SHP77 treated with DMSO at 0.1 percent for 48 hours (cell line): ENCODE measurements around the gene PCDHGA1.

Source experiments
- DNase-seq: peaks from one replicate; lab custom pipeline; 2025; lab: John Stamatoyannopoulos, UW

PCDHGA1 gene

DNA sequence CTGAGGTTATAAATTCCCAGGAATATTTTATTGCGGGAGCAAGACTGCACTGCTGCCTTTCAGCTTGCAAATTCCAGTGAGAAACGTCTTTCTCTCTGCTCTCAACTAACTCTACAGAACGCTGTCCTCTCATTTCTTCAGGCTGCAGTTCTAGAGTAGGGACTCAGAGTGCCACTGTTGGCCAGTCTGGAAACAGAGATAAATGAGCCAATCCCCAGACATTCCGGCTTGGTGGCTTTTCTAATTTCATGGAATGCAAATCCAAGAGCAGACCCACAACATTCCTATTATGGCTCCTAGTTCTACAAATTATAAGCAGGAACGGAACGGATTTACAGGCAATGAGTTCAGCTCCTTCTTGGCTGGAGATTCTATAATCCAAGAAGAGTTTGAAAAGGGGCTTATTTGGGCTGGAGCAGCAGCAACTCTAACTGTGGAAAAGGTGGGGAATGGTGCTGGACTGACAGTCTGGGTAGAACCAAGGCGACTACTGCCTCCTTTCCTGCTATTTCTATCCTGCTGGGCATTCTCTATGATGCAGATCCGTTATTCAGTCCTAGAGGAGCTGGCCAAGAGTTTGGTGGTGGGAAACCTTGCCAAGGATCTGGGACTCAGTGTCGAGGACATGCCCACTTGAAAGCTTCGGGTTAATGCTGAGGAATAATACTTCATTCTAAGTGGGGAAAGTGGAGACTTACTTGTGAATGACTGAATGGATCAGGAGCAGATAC lies 109.3 kb downstream of the PCDHGA1 start:
- no peak for DNase-seq

DNA sequence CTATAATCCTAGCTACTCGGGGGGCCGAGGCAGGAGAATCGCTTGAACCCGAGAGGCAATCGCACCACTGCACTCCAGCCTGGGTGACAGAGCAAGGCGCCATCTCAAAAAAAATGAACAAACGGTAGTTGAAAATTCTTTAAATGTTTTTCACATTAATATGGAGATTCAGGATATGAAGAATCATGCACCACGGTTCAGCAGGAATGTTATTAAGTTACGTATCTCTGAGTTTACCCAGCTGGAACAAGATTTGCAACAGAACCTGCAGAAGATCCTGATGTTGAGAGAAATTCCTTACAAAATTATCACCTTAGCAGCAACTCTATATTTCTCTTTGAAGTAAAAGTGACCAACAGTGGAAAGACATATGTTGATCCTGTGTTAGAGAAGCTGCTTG lies 110.0 kb downstream of the PCDHGA1 start:
- no peak for DNase-seq

DNA sequence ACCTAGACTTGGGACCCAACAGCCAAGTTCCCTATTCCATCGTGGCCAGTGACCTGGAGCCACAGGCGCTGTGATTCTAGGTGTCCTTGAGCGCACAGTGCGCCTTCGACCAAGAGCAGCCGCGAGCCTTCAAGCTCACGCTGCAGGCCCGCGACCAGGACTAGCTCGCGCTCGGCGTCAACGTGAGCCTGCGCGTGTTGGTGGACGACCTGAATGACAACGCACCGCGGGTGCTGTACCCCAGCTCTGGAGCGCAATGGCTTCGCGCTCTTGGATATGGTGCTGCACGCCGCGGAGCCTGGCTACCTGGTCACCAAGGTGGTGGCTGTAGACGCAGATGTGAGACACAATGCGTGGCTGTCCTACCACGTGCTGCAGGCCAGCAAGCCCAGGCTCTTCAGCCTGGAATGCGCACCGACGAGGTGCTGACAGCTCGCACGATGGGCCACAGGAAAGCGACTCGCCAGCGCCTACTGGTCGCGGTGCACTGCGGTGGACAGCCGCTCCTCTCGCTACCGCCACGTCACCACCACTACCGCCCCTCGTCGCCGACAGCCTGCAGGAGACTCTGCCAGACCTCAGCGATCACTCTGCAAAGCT lies 111.4 kb downstream of the PCDHGA1 start:
- no peak for DNase-seq

DNA sequence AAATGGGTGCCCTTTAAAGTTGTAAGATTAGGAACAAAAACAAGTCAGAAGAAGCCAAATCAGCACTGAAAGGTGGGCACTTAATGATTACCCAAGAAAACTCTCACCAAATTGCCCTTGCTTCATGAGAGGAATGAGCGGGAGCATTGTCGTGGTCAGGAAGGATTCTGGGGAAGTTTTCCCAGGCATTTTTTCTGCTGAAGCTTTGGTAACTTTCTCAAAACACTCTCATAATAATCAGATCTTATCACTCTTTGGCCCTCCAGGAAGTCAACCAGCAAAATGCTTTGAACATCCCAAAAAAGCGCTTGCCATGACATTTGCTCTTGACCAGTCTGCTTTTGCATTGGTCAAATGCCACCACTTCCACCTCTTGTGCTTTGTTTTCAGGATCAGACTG lies 135.0 kb downstream of the PCDHGA1 start:
- no peak for DNase-seq

DNA sequence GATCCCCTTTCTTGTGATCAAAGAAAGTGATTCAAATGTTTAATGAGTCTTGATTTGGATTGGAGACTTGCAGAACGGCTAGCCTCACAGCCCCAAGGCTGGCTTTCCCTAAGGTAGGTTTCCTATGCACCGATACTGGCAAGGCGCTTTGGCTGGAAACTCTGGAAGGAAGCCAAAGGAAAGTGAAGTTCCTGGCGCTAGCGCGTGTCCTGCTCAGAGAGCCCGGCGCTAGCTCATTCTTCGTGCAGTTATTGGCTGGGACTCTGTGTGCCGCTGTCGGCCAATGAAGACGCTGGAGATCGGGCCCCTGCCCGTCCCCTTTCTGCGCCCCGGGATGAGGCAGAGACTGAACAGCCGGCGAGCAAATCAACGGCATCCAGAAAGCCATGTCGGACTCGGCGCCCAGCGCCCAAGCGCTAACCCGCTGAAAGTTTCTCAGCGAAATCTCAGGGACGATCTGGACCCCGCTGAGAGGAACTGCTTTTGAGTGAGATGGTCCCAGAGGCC lies 145.4 kb downstream of the PCDHGA1 start, which contains the start of gene PCDHGC3:
TSS of gene PCDHGC3 (plus strand) at position 342 of the 507 bp plus-strand sequence. CDS start at position 493, 151 bp downstream.
- no peak for DNase-seq

DNA sequence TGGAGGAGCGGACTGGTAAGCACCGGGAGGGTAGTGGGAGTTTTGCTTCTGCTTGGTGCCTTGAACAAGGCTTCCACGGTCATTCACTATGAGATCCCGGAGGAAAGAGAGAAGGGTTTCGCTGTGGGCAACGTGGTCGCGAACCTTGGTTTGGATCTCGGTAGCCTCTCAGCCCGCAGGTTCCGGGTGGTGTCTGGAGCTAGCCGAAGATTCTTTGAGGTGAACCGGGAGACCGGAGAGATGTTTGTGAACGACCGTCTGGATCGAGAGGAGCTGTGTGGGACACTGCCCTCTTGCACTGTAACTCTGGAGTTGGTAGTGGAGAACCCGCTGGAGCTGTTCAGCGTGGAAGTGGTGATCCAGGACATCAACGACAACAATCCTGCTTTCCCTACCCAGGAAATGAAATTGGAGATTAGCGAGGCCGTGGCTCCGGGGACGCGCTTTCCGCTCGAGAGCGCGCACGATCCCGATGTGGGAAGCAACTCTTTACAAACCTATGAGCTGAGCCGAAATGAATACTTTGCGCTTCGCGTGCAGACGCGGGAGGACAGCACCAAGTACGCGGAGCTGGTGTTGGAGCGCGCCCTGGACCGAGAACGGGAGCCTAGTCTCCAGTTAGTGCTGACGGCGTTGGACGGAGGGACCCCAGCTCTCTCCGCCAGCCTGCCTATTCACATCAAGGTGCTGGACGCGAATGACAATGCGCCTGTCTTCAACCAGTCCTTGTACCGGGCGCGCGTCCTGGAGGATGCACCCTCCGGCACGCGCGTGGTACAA lies 146.0 kb downstream of the PCDHGA1 start:
- DNase-seq: no peak

GRCh38 chr5:141477044-141477575 lies 146.8 kb downstream of the PCDHGA1 start:
- DNase-seq: no peak

DNA sequence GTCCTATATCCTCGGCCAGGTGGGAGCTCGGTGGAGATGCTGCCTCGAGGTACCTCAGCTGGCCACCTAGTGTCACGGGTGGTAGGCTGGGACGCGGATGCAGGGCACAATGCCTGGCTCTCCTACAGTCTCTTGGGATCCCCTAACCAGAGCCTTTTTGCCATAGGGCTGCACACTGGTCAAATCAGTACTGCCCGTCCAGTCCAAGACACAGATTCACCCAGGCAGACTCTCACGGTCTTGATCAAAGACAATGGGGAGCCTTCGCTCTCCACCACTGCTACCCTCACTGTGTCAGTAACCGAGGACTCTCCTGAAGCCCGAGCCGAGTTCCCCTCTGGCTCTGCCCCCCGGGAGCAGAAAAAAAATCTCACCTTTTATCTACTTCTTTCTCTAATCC lies 147.5 kb downstream of the PCDHGA1 start:
- no peak for DNase-seq

DNA sequence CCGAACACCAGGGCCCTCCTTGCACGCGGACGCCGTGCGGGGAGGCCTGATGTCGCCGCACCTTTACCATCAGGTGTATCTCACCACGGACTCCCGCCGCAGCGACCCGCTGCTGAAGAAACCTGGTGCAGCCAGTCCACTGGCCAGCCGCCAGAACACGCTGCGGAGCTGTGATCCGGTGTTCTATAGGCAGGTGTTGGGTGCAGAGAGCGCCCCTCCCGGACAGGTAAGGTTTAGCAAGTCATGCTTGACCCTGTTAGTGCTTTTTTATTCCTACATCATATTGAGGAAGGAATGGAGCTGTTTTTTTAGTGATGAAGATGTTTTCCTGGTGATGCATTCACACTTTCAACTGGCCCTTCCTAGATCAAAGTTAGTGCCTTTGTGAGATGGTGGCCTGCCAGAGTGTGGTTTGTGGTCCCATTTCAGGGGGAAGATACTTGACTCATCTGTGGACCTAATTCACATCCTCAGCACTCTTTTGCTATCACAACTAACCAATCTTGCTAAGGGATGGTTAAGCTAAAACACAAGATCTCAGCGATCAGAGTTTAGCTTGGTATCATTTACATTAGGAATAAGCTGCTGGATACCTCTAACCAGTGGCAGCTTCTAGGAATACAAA lies 148.1 kb downstream of the PCDHGA1 start:
- no peak for DNase-seq

GRCh38 chr5:141479776-141480175 lies 149.5 kb downstream of the PCDHGA1 start:
- DNase-seq: no peak

DNA sequence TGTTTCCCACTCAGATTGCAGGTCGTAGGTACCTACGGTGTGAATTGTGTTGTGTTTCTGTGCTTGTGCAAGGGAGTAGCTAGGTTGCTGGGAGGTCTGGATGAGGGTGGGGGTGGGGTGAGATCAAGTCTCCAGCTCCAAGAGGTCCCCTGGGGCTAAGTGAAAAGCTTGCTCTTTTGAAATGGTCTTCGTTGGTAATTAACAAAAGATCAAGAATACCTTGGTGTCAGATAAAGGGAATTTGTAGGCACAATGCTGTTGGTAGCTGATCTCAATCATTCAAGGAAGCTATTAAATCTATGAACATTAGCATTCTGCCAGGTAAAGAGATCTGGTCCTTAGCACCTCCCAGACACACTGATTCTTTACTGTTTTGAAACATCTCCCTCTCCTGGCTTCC lies 153.6 kb downstream of the PCDHGA1 start:
- DNase-seq: no peak

DNA sequence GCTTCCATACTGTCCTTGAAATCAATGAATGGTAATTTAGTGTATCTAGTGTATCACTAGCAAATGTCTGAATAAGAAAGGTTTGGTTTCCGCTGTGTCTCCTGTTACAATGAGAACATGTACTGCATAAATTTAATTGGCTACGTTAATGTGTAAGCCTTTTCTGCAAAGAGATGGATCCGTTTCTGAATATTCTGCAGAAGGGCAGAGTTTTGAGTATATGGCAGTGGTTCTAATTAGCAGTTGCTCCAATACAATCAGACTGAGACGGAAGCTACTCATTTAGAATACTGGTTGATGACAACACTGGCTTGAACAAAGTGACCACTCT lies 154.0 kb downstream of the PCDHGA1 start:
- DNase-seq: no peak

- DNase-seq: no peak
These were observed 154.5 kb downstream of the PCDHGA1 start, which contains the start of gene PCDHGC4 for GRCh38 chr5:141484641-141485311. TSS of gene PCDHGC4 (plus strand) at chr5:141485030. CDS start at chr5:141485174, 144 bp downstream.

DNA sequence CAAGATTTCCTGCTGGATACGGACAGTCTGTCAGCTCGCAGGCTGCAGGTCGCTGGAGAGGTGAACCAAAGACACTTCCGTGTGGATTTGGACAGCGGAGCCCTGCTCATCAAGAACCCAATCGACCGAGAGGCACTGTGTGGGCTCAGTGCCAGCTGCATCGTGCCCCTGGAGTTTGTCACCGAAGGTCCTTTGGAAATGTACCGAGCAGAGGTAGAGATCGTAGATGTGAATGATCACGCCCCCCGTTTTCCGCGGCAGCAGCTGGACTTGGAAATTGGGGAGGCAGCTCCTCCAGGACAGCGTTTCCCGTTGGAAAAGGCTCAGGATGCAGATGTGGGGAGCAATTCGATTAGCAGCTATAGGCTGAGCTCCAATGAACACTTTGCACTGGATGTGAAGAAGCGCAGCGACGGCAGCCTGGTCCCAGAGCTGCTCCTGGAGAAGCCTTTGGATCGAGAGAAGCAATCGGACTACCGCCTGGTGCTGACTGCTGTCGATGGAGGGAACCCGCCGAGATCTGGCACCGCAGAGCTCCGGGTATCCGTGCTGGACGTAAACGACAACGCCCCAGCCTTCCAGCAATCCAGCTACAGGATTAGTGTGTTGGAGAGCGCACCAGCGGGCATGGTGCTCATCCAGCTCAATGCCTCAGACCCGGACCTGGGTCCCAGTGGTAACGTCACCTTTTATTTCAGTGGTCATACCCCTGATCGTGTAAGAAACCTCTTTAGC lies 155.2 kb downstream of the PCDHGA1 start:
- DNase-seq: no peak

GRCh38 chr5:141486091-141486490 lies 155.8 kb downstream of the PCDHGA1 start:
- DNase-seq: no peak

GRCh38 chr5:141487131-141487530 lies 156.8 kb downstream of the PCDHGA1 start:
- DNase-seq: no peak

DNA sequence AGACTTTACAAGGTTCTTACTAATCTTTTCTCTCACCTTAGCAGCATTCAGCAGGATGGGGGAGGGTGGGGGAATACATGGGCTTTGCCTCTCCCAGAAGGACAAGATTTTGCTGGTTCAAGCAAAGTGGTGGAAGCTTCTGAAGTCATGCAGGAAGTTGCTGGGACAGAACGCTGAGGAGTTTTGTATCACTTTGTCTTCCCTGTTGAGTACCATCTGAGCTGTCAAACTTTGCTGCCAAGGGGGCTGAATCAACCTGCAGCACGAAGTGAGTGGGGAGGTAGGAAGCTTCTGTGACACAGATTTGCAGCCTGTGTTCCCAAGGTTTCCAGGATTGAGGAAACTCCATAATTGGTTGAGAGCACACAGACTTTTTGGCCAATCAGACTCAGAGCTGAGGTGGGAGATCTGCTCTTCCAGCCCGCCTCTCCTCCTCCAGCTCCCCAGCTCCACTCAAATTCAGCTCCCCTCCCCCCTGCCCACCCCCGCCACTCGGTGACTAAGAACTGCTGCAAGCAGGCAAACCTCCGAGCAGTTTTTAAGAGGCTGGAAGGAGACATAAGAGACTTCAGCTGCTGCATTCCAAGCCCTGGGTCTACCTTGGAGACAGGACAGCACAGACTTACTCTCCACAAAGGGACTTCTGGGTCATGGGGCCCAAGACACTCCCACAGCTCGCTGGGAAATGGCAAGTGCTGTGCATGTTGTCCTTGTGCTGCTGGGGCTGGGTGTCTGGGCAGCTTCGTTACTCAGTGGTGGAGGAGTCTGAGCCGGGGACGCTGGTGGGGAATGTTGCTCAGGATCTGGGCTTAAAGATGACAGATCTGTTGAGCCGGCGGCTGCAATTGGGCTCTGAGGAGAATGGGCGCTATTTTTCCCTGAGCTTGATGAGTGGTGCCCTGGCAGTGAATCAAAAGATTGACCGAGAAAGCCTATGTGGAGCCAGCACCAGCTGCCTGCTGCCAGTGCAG lies 158.6 kb downstream of the PCDHGA1 start, which contains the start of gene PCDHGC5:
TSS of gene PCDHGC5 (plus strand) at position 491 of the 971 bp plus-strand sequence. CDS start at position 651, 160 bp downstream.
- no peak for DNase-seq

DNA sequence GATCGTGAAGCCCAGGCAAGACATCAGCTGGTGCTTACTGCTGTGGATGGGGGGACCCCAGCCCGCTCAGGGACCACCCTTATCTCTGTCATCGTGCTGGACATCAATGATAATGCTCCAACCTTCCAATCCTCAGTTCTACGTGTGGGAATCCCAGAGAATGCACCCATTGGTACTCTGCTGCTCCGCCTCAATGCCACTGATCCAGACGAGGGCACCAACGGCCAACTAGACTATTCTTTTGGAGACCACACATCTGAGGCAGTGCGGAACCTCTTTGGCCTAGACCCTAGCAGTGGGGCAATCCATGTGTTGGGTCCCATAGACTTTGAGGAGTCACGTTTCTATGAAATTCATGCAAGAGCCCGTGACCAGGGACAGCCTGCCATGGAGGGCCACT lies 159.5 kb downstream of the PCDHGA1 start:
- no peak for DNase-seq

DNA sequence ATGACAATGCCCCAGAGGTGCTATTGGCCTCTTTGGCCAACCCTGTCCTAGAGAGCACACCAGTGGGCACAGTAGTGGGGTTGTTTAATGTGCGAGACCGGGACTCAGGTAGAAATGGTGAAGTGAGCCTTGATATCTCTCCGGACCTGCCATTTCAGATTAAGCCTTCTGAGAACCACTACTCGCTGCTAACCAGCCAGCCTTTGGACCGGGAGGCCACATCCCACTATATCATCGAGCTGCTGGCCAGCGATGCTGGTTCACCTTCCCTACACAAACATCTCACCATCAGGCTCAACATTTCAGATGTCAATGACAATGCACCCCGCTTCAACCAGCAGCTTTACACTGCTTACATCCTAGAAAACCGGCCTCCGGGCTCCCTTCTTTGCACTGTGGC lies 160.0 kb downstream of the PCDHGA1 start:
- DNase-seq: no peak
